ENCODE data around the gene DDX39A.

DDX39A gene

DNA sequence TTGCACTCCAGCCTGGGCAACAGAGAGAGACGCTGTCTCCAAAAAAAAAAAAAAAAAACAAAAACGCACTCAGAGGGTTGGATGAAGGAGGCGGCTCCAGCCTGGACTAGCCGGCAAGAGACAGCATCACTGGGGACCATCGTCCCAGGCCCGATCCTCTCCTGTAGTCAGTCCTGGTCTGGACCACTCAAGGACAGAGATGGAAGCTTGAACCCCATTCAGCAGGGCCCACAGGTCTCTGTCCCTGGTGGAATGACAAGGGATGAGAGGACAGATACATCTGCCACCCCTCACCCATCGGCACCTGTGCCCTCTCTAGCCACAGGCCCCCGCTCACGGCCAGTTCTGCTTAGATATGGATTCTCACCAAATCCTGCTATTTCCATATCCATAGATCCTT lies 23.9 kb downstream of the DDX39A start:
- Histone ChIP-seq H3K27ac (no peak overlapping the region), H2AFZ (no peak overlapping the region), H3K4me2 (ENCODE audit: low read length) (no peak overlapping the region), H3K9me3 (ENCODE audit: control insufficient read depth, low read length) (no peaks in the 10 kb centered on the region), H3K27me3 (ENCODE audit: control insufficient read depth, insufficient read depth, low read length) (no peaks in the 10 kb centered on the region), H3K79me2 (no peaks in the 10 kb centered on the region), H3K36me3 (ENCODE audit: control insufficient read depth, insufficient read depth, low read length) (no peaks in the 10 kb centered on the region), H3K4me1 (no peaks in the 10 kb centered on the region), H3K9ac (no peak overlapping the region), H3K4me3 (ENCODE audit: low read depth, low read length) (no peak overlapping the region)
- TF ChIP-seq, protein P1, sequence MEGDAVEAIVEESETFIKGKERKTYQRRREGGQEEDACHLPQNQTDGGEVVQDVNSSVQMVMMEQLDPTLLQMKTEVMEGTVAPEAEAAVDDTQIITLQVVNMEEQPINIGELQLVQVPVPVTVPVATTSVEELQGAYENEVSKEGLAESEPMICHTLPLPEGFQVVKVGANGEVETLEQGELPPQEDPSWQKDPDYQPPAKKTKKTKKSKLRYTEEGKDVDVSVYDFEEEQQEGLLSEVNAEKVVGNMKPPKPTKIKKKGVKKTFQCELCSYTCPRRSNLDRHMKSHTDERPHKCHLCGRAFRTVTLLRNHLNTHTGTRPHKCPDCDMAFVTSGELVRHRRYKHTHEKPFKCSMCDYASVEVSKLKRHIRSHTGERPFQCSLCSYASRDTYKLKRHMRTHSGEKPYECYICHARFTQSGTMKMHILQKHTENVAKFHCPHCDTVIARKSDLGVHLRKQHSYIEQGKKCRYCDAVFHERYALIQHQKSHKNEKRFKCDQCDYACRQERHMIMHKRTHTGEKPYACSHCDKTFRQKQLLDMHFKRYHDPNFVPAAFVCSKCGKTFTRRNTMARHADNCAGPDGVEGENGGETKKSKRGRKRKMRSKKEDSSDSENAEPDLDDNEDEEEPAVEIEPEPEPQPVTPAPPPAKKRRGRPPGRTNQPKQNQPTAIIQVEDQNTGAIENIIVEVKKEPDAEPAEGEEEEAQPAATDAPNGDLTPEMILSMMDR (IDR thresholded peaks at IDR 0.05) = no peak

DNA sequence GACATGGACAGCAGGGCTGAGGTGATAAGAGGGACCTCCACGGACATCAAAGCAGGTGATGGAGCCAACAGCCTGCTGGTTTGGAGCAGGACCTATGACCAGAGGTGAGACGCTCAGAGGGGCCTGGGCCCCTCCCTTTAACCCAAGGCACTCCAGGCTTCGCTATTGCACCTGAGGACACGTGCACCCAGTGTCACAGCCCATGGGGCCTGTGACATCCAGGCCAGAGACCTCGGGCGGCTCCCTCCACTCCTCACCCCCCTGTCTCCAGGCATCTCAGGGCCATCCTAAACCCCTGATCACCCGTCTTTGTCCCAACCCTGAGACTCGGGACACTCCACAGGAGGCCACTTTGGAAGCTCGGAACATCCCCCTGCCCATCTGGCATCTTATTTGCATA lies 25.0 kb downstream of the DDX39A start:
- no peak overlapping the region for H3K9ac ChIP-seq
- H3K4me3 ChIP-seq (ENCODE audit: low read depth, low read length) = no peak overlapping the region
- TF ChIP-seq, protein P1 (IDR thresholded peaks at IDR 0.05) = no peak
- H3K36me3 ChIP-seq (ENCODE audit: control insufficient read depth, insufficient read depth, low read length) = no peaks in the 10 kb centered on the region
- no peaks in the 10 kb centered on the region for H3K79me2 ChIP-seq
- H3K27ac ChIP-seq = no peak overlapping the region
- H3K4me1 ChIP-seq = no peaks in the 10 kb centered on the region
- H3K4me2 ChIP-seq (ENCODE audit: low read length) = no peak overlapping the region
- H3K27me3 ChIP-seq (ENCODE audit: control insufficient read depth, insufficient read depth, low read length) = no peaks in the 10 kb centered on the region
- H3K9me3 ChIP-seq (ENCODE audit: control insufficient read depth, low read length) = no peaks in the 10 kb centered on the region
- H2AFZ ChIP-seq = no peak overlapping the region

DNA sequence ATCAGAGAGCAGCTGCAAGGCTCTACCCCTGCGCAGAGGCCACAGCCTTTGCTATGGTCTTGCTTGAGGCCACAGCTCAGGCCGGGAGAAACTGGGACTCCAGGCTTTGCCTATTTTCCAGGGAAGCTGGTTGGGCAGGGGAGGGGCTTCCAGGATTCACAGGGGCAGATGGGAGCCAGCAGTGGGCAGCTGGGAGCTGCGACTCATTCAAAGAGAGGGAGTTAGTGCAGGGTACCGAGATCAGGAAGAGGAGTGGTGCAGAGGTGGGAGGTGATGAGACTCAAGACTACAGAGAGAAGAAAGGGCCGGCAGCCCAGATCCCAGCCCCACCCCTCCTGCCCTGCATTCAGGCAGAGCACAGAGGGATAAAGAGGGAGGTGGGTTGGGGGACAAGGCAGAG lies 25.8 kb downstream of the DDX39A start:
- no peak overlapping the region for H3K4me2 ChIP-seq (ENCODE audit: low read length)
- no peaks in the 10 kb centered on the region for H3K79me2 ChIP-seq
- no peak overlapping the region for H2AFZ ChIP-seq
- TF ChIP-seq, protein P1 (IDR thresholded peaks at IDR 0.05) = no peak
- no peaks in the 10 kb centered on the region for H3K27me3 ChIP-seq (ENCODE audit: control insufficient read depth, insufficient read depth, low read length)
- H3K4me1 ChIP-seq = no peaks in the 10 kb centered on the region
- no peaks in the 10 kb centered on the region for H3K36me3 ChIP-seq (ENCODE audit: control insufficient read depth, insufficient read depth, low read length)
- no peak overlapping the region for H3K27ac ChIP-seq
- no peak overlapping the region for H3K9ac ChIP-seq
- H3K4me3 ChIP-seq (ENCODE audit: low read depth, low read length) = no peak overlapping the region
- no peaks in the 10 kb centered on the region for H3K9me3 ChIP-seq (ENCODE audit: control insufficient read depth, low read length)

DNA sequence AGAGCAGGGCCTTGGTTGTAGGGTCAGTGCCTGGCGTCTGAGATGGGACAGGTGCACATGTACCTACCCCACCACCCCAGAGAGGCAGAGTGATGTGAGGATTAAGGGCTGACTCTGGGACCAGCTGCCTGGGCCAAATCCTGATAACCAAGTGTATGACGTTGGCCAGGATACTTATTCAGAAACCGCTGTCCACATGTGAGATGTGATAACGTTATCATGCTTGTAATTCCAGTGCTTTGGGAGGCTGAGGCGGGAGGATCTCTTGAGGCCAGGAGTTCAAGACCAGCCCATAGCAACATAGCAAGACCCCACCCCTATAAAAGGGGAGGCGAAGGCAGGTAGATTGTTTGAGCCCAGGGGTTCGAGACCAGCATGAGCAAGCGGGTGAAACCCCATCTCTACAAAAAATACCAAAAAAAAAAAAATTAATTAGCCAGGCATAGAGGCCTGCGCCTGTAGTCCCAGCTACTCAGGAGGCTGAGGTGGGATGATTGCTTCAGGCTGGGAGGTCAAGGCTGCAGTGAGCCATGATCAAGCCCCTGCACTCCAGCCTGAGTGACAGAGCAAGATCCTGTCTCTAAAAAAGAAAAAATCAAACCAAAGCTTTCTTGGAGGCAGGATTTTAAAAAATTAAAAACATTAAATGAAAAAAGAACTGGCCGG lies 27.9 kb downstream of the DDX39A start:
- no peaks in the 10 kb centered on the region for H3K4me1 ChIP-seq
- no peaks in the 10 kb centered on the region for H3K79me2 ChIP-seq
- no peak overlapping the region for H3K4me2 ChIP-seq (ENCODE audit: low read length)
- H3K36me3 ChIP-seq (ENCODE audit: control insufficient read depth, insufficient read depth, low read length) = no peaks in the 10 kb centered on the region
- no peaks in the 10 kb centered on the region for H3K9me3 ChIP-seq (ENCODE audit: control insufficient read depth, low read length)
- no peak overlapping the region for H3K27ac ChIP-seq
- H3K27me3 ChIP-seq (ENCODE audit: control insufficient read depth, insufficient read depth, low read length) = no peaks in the 10 kb centered on the region
- H3K9ac ChIP-seq = no peak overlapping the region
- H3K4me3 ChIP-seq (ENCODE audit: low read depth, low read length) = no peak overlapping the region
- TF ChIP-seq, protein P1 (IDR thresholded peaks at IDR 0.05) = no peak
- no peak overlapping the region for H2AFZ ChIP-seq

DNA sequence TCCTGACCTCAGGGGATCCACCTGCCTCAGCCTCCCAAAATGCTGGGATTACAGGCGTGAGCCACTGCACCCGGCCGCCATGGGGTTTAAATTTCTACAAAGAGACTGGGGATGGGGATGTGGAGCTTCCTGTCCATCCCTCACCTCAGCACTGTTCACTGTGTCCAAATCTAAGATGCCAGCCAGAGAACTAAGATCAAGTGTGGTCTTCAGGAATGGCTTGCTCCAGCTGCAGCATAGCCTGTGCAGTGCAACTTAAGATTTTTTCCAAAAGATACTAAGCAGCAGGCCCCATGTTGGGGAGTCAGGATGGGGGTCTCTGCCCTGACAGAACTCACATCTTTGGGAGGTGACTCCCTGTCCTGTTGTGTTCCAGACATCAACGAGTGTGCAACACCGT lies 28.6 kb downstream of the DDX39A start:
- no peak overlapping the region for H3K4me2 ChIP-seq (ENCODE audit: low read length)
- TF ChIP-seq, protein P1 (IDR thresholded peaks at IDR 0.05) = no peak
- no peaks in the 10 kb centered on the region for H3K79me2 ChIP-seq
- no peaks in the 10 kb centered on the region for H3K4me1 ChIP-seq
- H3K9me3 ChIP-seq (ENCODE audit: control insufficient read depth, low read length) = no peaks in the 10 kb centered on the region
- no peaks in the 10 kb centered on the region for H3K27me3 ChIP-seq (ENCODE audit: control insufficient read depth, insufficient read depth, low read length)
- no peak overlapping the region for H3K27ac ChIP-seq
- H3K36me3 ChIP-seq (ENCODE audit: control insufficient read depth, insufficient read depth, low read length) = no peaks in the 10 kb centered on the region
- H3K9ac ChIP-seq = no peak overlapping the region
- H2AFZ ChIP-seq = no peak overlapping the region
- no peak overlapping the region for H3K4me3 ChIP-seq (ENCODE audit: low read depth, low read length)

Data from parathyroid adenoma (tissue), 2 donors.